HG03045 (cell line): ENCODE results near the gene ACTBL2.
A peak's percentile ranks its signal among the peaks of the same experiment; 100 is the strongest.
"Not testable (repeated sequence)": the region's sequence is repeated elsewhere in the genome, so short reads cannot be mapped to it uniquely, and the experiment has no call there.

ENCODE experiments used
- ATAC-seq: cut with Tn5 transposase; IDR thresholded peaks from one replicate; pipeline ENCODE4 v1.9.1; 2021; ENCODE audit warnings: mild to moderate bottlenecking, moderate library complexity; ENCODE audit not compliant: unreplicated experiment

Gene ACTBL2

GRCh38 chr5:57494104-57495098 is 11.8 kb upstream of the ACTBL2 start:
- peak; percentile 57 for ATAC-seq

GRCh38 chr5:57493034-57493433 is 10.4 kb upstream of the ACTBL2 start:
- no peak for ATAC-seq

- ATAC-seq = no peak
Measured at GRCh38 chr5:57492632-57493031, 10.0 kb upstream of the ACTBL2 start.

GRCh38 chr5:57491369-57491965 is 8.9 kb upstream of the ACTBL2 start:
- ATAC-seq = no peak

GRCh38 chr5:57488215-57488955 is 5.8 kb upstream of the ACTBL2 start:
- ATAC-seq = no peak

- no peak for ATAC-seq
Measured at GRCh38 chr5:57486027-57486602, 3.5 kb upstream of the ACTBL2 start.

- ATAC-seq = no peak
Measured at GRCh38 chr5:57478826-57479225, 3.8 kb downstream of the ACTBL2 start.

- no peak for ATAC-seq
Measured at GRCh38 chr5:57476601-57477056, 6.0 kb downstream of the ACTBL2 start.

- no peak for ATAC-seq
Measured at GRCh38 chr5:57470339-57470738, 12.3 kb downstream of the ACTBL2 start.

- ATAC-seq = no peak
Measured at GRCh38 chr5:57468481-57469163, 14.0 kb downstream of the ACTBL2 start.

GRCh38 chr5:57466544-57466943 is 16.1 kb downstream of the ACTBL2 start:
- no peak for ATAC-seq

GRCh38 chr5:57460056-57460455 is 22.6 kb downstream of the ACTBL2 start:
- ATAC-seq = not testable (repeated sequence)

GRCh38 chr5:57458443-57458842 is 24.2 kb downstream of the ACTBL2 start:
- ATAC-seq = no peak

- ATAC-seq = no peak
Measured at GRCh38 chr5:57456531-57457135, 26.0 kb downstream of the ACTBL2 start.

- ATAC-seq = no peak
Measured at GRCh38 chr5:57455511-57456455, 26.8 kb downstream of the ACTBL2 start.

- no peak for ATAC-seq
Measured at GRCh38 chr5:57454896-57455295, 27.7 kb downstream of the ACTBL2 start.

GRCh38 chr5:57453728-57454127 is 28.9 kb downstream of the ACTBL2 start:
- ATAC-seq = no peak

GRCh38 chr5:57452885-57453284 is 29.7 kb downstream of the ACTBL2 start:
- ATAC-seq = no peak
